GM19455 (cell line): ENCODE results near the gene ATIC.

Experiments used
- ATAC-seq: cut with Tn5 transposase; IDR thresholded peaks from one replicate; pipeline ENCODE4 v1.9.1; 2021; ENCODE audit not compliant: unreplicated experiment

Gene ATIC

GRCh38 chr2:215396595-215397313, 84.9 kb downstream of the ATIC start:
- no peak for ATAC-seq

GRCh38 chr2:215397632-215398341, 85.9 kb downstream of the ATIC start:
- ATAC-seq: no peak

- no peak for ATAC-seq
Observed at GRCh38 chr2:215399067-215399716, 87.3 kb downstream of the ATIC start.
